ENCODE data around the gene OPRL1. TPM values are rescaled to one million over a fixed set of nuclear protein-coding genes. Genes with fewer than 3 reads are reported as not detected.

The OPRL1 gene
- total RNA-seq, 1 experiment from 2014 or later, result 1.5 TPM

DNA sequence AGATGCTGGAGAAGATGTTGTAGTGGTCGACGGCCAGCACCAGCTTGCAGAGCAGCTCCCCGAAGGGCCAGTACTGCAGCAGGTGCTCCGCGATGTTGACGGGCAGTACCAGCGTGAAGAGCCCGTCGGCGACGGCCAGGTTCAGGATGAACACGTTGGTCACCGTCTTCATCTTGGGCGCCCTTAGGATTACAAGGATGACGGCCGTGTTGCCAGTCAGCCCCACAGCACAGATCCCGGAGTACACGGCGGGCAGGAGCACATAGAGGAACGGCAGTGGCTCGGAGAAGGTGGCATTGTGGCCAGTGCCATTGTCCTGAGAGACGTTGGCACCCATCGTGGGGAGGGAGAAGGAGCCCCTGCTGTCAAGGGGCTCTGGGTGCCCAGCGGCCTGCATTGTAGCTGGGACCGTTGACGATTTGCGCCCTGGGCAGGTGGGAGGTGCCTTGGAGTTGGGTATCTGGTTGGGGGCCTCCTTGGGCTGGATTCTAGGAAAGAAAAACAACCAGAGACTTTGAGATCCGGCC is 26.6 kb downstream of the OPRL1 start:
- no peaks in the 10 kb centered on the region for H3K4me1 ChIP-seq (replicated peaks; ENCODE audit: insufficient read depth)
- H3K9me3 ChIP-seq (ENCODE audit: insufficient read depth, low read depth), result no peaks in the 10 kb centered on the region
- CTCF ChIA-PET, result no interaction called here
- H3K4me2 ChIP-seq, result no peak overlapping the region
- H3K36me3 ChIP-seq (ENCODE audit: low read depth), result no peaks in the 10 kb centered on the region
- no peak for TF ChIP-seq CTCF (conservative IDR thresholded peaks at IDR 0.05)
- H3K79me2 ChIP-seq (ENCODE audit: low read depth), result no peaks in the 10 kb centered on the region
- peaks cover 93% of the 10 kb centered on the region for H3K27me3 ChIP-seq (ENCODE audit: insufficient read depth, low read depth)
- no peak overlapping the region for H3K27ac ChIP-seq
- no peaks in the 10 kb centered on the region for H3K9me2 ChIP-seq (ENCODE audit: insufficient read depth)
- no peaks in the 10 kb centered on the region for H3F3A ChIP-seq (ENCODE audit: insufficient read depth, low read depth)
- intact Hi-C loops (cut with micrococcal nuclease; ENCODE audit: unreplicated experiment), result no loop called here
- no peak for DNase-seq
- no peak overlapping the region for H2AFZ ChIP-seq
- BruUV-seq (replicated peaks), result no TSS peak
- no peak overlapping the region for H3K4me3 ChIP-seq
- no peaks in the 10 kb centered on the region; the same call in 1 of the 2 replicates for H4K20me1 ChIP-seq (ENCODE audit: insufficient read depth)
- POLR2A ChIA-PET (ENCODE audit: unreplicated experiment), result interaction anchor here (0.6 kb wide), 1 partner anchor 28 kb away, joined by 4 read pairs; no protein-coding TSS in a partner anchor

GRCh38 chr20:64106981-64107735 is 27.3 kb downstream of the OPRL1 start, which contains the start of gene NPBWR2:
TSS of gene NPBWR2 (minus strand) at chr20:64107565. CDS start at chr20:64106831, 734 bp downstream.
- intact Hi-C loops (cut with micrococcal nuclease; ENCODE audit: unreplicated experiment), result no loop called here
- no TSS peak for BruUV-seq (replicated peaks)
- Histone ChIP-seq H3K27me3 (ENCODE audit: insufficient read depth, low read depth) (peaks cover 93% of the 10 kb centered on the region), H3K9me2 (ENCODE audit: insufficient read depth) (no peaks in the 10 kb centered on the region), H3K79me2 (ENCODE audit: low read depth) (no peaks in the 10 kb centered on the region), H2AFZ (no peak within 1 kb of the TSS), H3K4me1 (replicated peaks; ENCODE audit: insufficient read depth) (no peaks in the 10 kb centered on the region), H3K36me3 (ENCODE audit: low read depth) (no peaks in the 10 kb centered on the region), H3K4me2 (no peak within 1 kb of the TSS), H3K4me3 (no peak within 1 kb of the TSS), H3K9me3 (ENCODE audit: insufficient read depth, low read depth) (no peaks in the 10 kb centered on the region), H4K20me1 (ENCODE audit: insufficient read depth) (no peaks in the 10 kb centered on the region; the same call in 1 of the 2 replicates), H3K27ac (no peak within 1 kb of the TSS), H3F3A (ENCODE audit: insufficient read depth, low read depth) (no peaks in the 10 kb centered on the region)
- DNase-seq, result peak in 1 of 2 experiments; percentile 32
- TF ChIP-seq EZH2 (IDR thresholded peaks at IDR 0.05; ENCODE audit: low read depth), result no peak
- TF ChIP-seq CTCF (conservative IDR thresholded peaks at IDR 0.05), result no peak
- ChIA-PET POLR2A (ENCODE audit: unreplicated experiment) (no interaction called here), CTCF (no interaction called here)

DNA sequence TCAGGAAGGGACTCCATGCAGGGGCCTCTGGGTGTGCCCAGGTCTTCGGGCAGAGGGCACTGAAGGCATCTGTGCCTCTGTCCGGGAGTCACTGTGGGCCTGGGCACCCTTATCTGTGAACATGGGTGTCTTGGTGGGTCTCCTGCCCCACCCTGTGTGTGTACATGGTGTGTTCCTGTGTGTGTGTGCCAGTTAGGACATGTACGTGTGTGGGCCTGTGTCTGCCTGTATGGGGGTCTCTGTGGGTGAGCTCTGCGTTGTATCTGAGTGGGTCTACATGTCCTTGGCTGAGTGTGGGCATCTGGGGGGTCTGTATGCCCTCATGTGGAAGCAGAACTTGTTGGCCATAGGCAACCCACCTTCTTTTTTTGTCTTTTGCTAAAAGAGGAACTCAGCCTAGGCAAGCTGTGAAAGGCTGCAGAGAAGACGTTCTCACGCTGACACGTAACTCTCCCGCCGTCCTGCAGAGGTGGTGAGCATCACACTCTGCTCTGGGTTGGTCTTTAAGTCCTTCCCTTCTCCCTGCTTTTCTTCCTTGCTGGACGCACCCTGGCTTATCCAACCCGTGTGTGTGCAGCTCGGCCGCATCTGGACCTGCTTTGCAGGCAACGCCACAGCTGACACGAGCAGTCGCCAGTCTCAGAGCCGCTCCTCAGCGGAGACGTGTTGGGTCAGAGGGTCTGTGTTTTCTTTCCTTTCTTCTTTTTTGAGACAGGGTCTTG is 28.0 kb downstream of the OPRL1 start:
- Histone ChIP-seq H3K4me3 (no peak overlapping the region), H3K9me2 (ENCODE audit: insufficient read depth) (no peaks in the 10 kb centered on the region), H3F3A (ENCODE audit: insufficient read depth, low read depth) (no peaks in the 10 kb centered on the region), H3K79me2 (ENCODE audit: low read depth) (no peaks in the 10 kb centered on the region), H3K27me3 (ENCODE audit: insufficient read depth, low read depth) (peaks cover 93% of the 10 kb centered on the region), H3K36me3 (ENCODE audit: low read depth) (no peaks in the 10 kb centered on the region), H3K27ac (no peak overlapping the region), H2AFZ (no peak overlapping the region), H3K9me3 (ENCODE audit: insufficient read depth, low read depth) (no peaks in the 10 kb centered on the region), H3K4me2 (no peak overlapping the region), H3K4me1 (replicated peaks; ENCODE audit: insufficient read depth) (no peaks in the 10 kb centered on the region), H4K20me1 (ENCODE audit: insufficient read depth) (no peaks in the 10 kb centered on the region; the same call in 1 of the 2 replicates)
- POLR2A ChIA-PET (ENCODE audit: unreplicated experiment), result no interaction called here
- CTCF ChIA-PET, result no interaction called here
- peak in 1 of 2 experiments; percentile 13 for DNase-seq
- intact Hi-C loops (cut with micrococcal nuclease; ENCODE audit: unreplicated experiment), result no loop called here
- TF ChIP-seq EZH2 (IDR thresholded peaks at IDR 0.05; ENCODE audit: low read depth) (no peak), CTCF (conservative IDR thresholded peaks at IDR 0.05) (no peak)
- no TSS peak for BruUV-seq (replicated peaks)

All from PC-9 (cell line).